ENCODE results near the gene ZMYM4.
"Not testable (repeated sequence)": the region's sequence is repeated elsewhere in the genome, so short reads cannot be mapped to it uniquely, and the experiment has no call there.

ZMYM4 gene

GRCh38 chr1:35380111-35380510, 111.6 kb downstream of the ZMYM4 start:
- H2BK120ac ChIP-seq (ENCODE audit: low read depth, low read length); H3K4ac ChIP-seq (ENCODE audit: low read depth, low read length); H3K23ac ChIP-seq (ENCODE audit: low read length); H2BK15ac ChIP-seq (replicated peaks; ENCODE audit: low read depth); H3K4me3 ChIP-seq (ENCODE audit: low read length); H3K9ac ChIP-seq (ENCODE audit: low read length); H3K4me1 ChIP-seq (ENCODE audit: control insufficient read depth, low read depth, low read length); H3K56ac ChIP-seq (ENCODE audit: low read length); H3K4me2 ChIP-seq (ENCODE audit: low read length); H3K79me1 ChIP-seq (ENCODE audit: low read length); H2BK5ac ChIP-seq (ENCODE audit: low read length); H3K79me2 ChIP-seq (ENCODE audit: control insufficient read depth, insufficient read depth, low read length); H3K27me3 ChIP-seq (ENCODE audit: insufficient read depth, low read length, poor library complexity); H4K8ac ChIP-seq (ENCODE audit: low read depth, low read length); H3K36me3 ChIP-seq (ENCODE audit: control insufficient read depth, insufficient read depth, low read length); DNase-seq; H2AK5ac ChIP-seq (ENCODE audit: low read length); H3K18ac ChIP-seq (ENCODE audit: low read length); H4K5ac ChIP-seq (ENCODE audit: low read length); H3K27ac ChIP-seq (ENCODE audit: low read depth, low read length): not testable (repeated sequence)
- WGBS (ENCODE audit: extremely low coverage, insufficient coverage, low lambda C conversion rate), result no CpG with 5 or more reads among the region's 6 CpGs

DNA sequence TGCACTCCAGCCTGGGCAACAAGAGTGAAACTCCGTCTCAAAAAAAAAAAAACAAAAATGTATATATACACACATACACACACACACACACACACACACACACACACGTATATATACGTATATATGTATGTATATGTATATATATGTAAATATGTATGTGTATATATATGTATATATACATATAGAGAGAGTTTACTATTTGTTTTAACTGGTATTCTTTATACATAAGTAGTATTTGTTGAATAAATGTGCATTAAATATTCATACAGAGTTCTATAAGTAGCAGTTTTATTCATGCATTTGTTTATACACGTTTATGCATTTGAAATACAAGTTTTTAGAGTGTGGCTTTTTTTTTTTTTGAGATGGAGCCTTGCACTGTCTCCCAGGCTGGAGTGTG, 113.6 kb downstream of the ZMYM4 start:
- no CpG with 5 or more reads among the region's 4 CpGs for WGBS (ENCODE audit: extremely low coverage, insufficient coverage, low lambda C conversion rate)
- no peaks in the 10 kb centered on the region for H3K27me3 ChIP-seq (ENCODE audit: insufficient read depth, low read length, poor library complexity)

GRCh38 chr1:35386290-35386689, 117.8 kb downstream of the ZMYM4 start:
- H3K4me3 ChIP-seq (ENCODE audit: low read length), result no peak overlapping the region
- no peak overlapping the region for H3K4ac ChIP-seq (ENCODE audit: low read depth, low read length)
- H3K79me1 ChIP-seq (ENCODE audit: low read length), result no peaks in the 10 kb centered on the region
- WGBS (ENCODE audit: extremely low coverage, insufficient coverage, low lambda C conversion rate), result no CpG with 5 or more reads among the region's 7 CpGs
- no peak overlapping the region for H3K9ac ChIP-seq (ENCODE audit: low read length)
- no peak overlapping the region for H4K8ac ChIP-seq (ENCODE audit: low read depth, low read length)
- H4K5ac ChIP-seq (ENCODE audit: low read length), result no peak overlapping the region
- H3K4me1 ChIP-seq (ENCODE audit: control insufficient read depth, low read depth, low read length), result peaks cover 6% of the 10 kb centered on the region
- H3K23ac ChIP-seq (ENCODE audit: low read length), result no peak overlapping the region
- H3K4me2 ChIP-seq (ENCODE audit: low read length), result no peak overlapping the region
- no peak overlapping the region for H3K56ac ChIP-seq (ENCODE audit: low read length)
- peaks cover 3% of the 10 kb centered on the region for H3K36me3 ChIP-seq (ENCODE audit: control insufficient read depth, insufficient read depth, low read length)
- H2AK5ac ChIP-seq (ENCODE audit: low read length), result no peak overlapping the region
- peak; percentile 87 for DNase-seq
- no peak overlapping the region for H2BK15ac ChIP-seq (replicated peaks; ENCODE audit: low read depth)
- no peaks in the 10 kb centered on the region for H3K27me3 ChIP-seq (ENCODE audit: insufficient read depth, low read length, poor library complexity)
- peak overlapping the region; percentile 93 for H2BK5ac ChIP-seq (ENCODE audit: low read length)
- H3K79me2 ChIP-seq (ENCODE audit: control insufficient read depth, insufficient read depth, low read length), result no peaks in the 10 kb centered on the region
- no peak overlapping the region for H2BK120ac ChIP-seq (ENCODE audit: low read depth, low read length)
- H3K27ac ChIP-seq (ENCODE audit: low read depth, low read length), result peak overlapping the region; percentile 38
- peak overlapping the region; percentile 83 for H3K18ac ChIP-seq (ENCODE audit: low read length)

More for the DNA sequence above, 113.6 kb downstream of the ZMYM4 start:
- H3K79me1 ChIP-seq (ENCODE audit: low read length), result no peaks in the 10 kb centered on the region
- H2AK5ac ChIP-seq (ENCODE audit: low read length), result no peak overlapping the region
- H4K5ac ChIP-seq (ENCODE audit: low read length), result no peak overlapping the region
- DNase-seq, result no peak
- no peak overlapping the region for H3K4me2 ChIP-seq (ENCODE audit: low read length)
- no peaks in the 10 kb centered on the region for H3K79me2 ChIP-seq (ENCODE audit: control insufficient read depth, insufficient read depth, low read length)
- no peak overlapping the region for H3K4me3 ChIP-seq (ENCODE audit: low read length)
- H2BK15ac ChIP-seq (replicated peaks; ENCODE audit: low read depth), result no peak overlapping the region
- H3K27ac ChIP-seq (ENCODE audit: low read depth, low read length), result no peak overlapping the region
- no peak overlapping the region for H3K9ac ChIP-seq (ENCODE audit: low read length)
- H3K56ac ChIP-seq (ENCODE audit: low read length), result no peak overlapping the region
- no peak overlapping the region for H3K18ac ChIP-seq (ENCODE audit: low read length)
- no peak overlapping the region for H2BK120ac ChIP-seq (ENCODE audit: low read depth, low read length)
- H3K4ac ChIP-seq (ENCODE audit: low read depth, low read length), result no peak overlapping the region
- H3K23ac ChIP-seq (ENCODE audit: low read length), result no peak overlapping the region
- H3K4me1 ChIP-seq (ENCODE audit: control insufficient read depth, low read depth, low read length), result peaks cover 2% of the 10 kb centered on the region
- H3K36me3 ChIP-seq (ENCODE audit: control insufficient read depth, insufficient read depth, low read length), result peaks cover 3% of the 10 kb centered on the region
- no peak overlapping the region for H4K8ac ChIP-seq (ENCODE audit: low read depth, low read length)
- H2BK5ac ChIP-seq (ENCODE audit: low read length), result no peak overlapping the region

GRCh38 chr1:35386959-35387358, 118.5 kb downstream of the ZMYM4 start:
- peaks cover 3% of the 10 kb centered on the region for H3K36me3 ChIP-seq (ENCODE audit: control insufficient read depth, insufficient read depth, low read length)
- H3K4ac ChIP-seq (ENCODE audit: low read depth, low read length), result no peak overlapping the region
- no peak overlapping the region for H3K18ac ChIP-seq (ENCODE audit: low read length)
- peaks cover 6% of the 10 kb centered on the region for H3K4me1 ChIP-seq (ENCODE audit: control insufficient read depth, low read depth, low read length)
- H2BK5ac ChIP-seq (ENCODE audit: low read length), result peak overlapping the region; percentile 52
- no peaks in the 10 kb centered on the region for H3K79me1 ChIP-seq (ENCODE audit: low read length)
- no peak overlapping the region for H4K5ac ChIP-seq (ENCODE audit: low read length)
- H3K79me2 ChIP-seq (ENCODE audit: control insufficient read depth, insufficient read depth, low read length), result no peaks in the 10 kb centered on the region
- no peak overlapping the region for H3K4me2 ChIP-seq (ENCODE audit: low read length)
- no peak overlapping the region for H3K9ac ChIP-seq (ENCODE audit: low read length)
- H3K4me3 ChIP-seq (ENCODE audit: low read length), result no peak overlapping the region
- DNase-seq, result peak; percentile 14
- H2BK15ac ChIP-seq (replicated peaks; ENCODE audit: low read depth), result no peak overlapping the region
- WGBS (ENCODE audit: extremely low coverage, insufficient coverage, low lambda C conversion rate), result no CpG with 5 or more reads among the region's 6 CpGs
- H3K23ac ChIP-seq (ENCODE audit: low read length), result no peak overlapping the region
- H2AK5ac ChIP-seq (ENCODE audit: low read length), result peak overlapping the region; percentile 45
- no peak overlapping the region for H2BK120ac ChIP-seq (ENCODE audit: low read depth, low read length)
- H3K27ac ChIP-seq (ENCODE audit: low read depth, low read length), result peak overlapping the region; percentile 27
- no peaks in the 10 kb centered on the region for H3K27me3 ChIP-seq (ENCODE audit: insufficient read depth, low read length, poor library complexity)
- no peak overlapping the region for H3K56ac ChIP-seq (ENCODE audit: low read length)
- peak overlapping the region; percentile 28 for H4K8ac ChIP-seq (ENCODE audit: low read depth, low read length)

DNA sequence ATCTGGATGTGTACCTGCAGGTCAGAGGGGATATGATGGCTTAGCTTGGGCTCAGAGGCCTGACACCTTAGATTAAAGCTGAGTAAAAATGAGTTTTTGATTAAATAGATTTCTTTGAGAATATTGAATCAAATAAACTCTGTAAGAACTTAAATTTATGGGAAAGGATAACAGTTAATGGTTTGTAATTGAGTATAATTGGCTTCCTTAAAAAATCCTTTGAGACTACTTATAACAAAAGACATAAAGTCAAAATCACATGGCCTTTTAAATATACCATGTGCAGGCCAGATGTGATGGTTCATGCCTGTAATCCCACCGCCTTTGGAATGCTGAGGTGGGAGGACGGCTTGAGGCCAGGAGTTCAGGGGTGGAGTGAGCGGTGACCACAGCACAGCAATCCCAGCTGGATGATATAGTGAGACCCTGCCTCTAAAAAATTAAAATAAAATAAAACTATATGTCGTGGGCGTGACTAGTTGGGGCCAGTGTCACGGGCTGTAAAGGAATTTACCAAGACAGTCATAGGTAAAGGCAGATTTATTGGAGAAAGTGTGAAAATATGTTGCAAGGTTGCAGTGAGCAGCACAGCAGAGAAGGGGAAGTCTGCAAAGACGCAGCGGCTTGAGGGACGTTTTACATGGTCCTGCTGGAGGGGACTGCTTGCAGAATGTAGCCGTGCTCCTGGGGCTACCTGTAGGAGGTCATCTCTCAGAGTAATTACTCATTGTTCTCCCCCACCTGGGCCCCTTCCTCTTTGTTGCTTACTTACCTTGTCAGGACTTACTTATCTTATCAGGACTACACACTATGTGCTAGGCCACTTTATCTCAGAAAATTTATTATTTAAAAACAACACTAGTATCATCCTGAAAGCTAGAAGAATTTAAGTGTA, 122.3 kb downstream of the ZMYM4 start:
- peak; percentile 96 for DNase-seq
- no peaks in the 10 kb centered on the region for H3K27me3 ChIP-seq (ENCODE audit: insufficient read depth, low read length, poor library complexity)
- no peak overlapping the region for H3K4me3 ChIP-seq (ENCODE audit: low read length)
- H2BK15ac ChIP-seq (replicated peaks; ENCODE audit: low read depth), result no peak overlapping the region
- peak overlapping the region; percentile 99 for H3K4ac ChIP-seq (ENCODE audit: low read depth, low read length)
- no peak overlapping the region for H4K5ac ChIP-seq (ENCODE audit: low read length)
- H3K27ac ChIP-seq (ENCODE audit: low read depth, low read length), result peak overlapping the region; percentile 97
- H3K4me2 ChIP-seq (ENCODE audit: low read length), result peak overlapping the region; percentile 35
- H3K79me1 ChIP-seq (ENCODE audit: low read length), result no peaks in the 10 kb centered on the region
- peak overlapping the region; percentile 95 for H3K23ac ChIP-seq (ENCODE audit: low read length)
- peak overlapping the region; percentile 94 for H2BK120ac ChIP-seq (ENCODE audit: low read depth, low read length)
- H3K56ac ChIP-seq (ENCODE audit: low read length), result peak overlapping the region; percentile 97
- H3K79me2 ChIP-seq (ENCODE audit: control insufficient read depth, insufficient read depth, low read length), result no peaks in the 10 kb centered on the region
- peaks cover 3% of the 10 kb centered on the region for H3K36me3 ChIP-seq (ENCODE audit: control insufficient read depth, insufficient read depth, low read length)
- H3K9ac ChIP-seq (ENCODE audit: low read length), result peak overlapping the region; percentile 79
- peaks cover 8% of the 10 kb centered on the region for H3K4me1 ChIP-seq (ENCODE audit: control insufficient read depth, low read depth, low read length)
- no peak overlapping the region for H4K8ac ChIP-seq (ENCODE audit: low read depth, low read length)
- peak overlapping the region; percentile 100 for H2BK5ac ChIP-seq (ENCODE audit: low read length)
- WGBS (ENCODE audit: extremely low coverage, insufficient coverage, low lambda C conversion rate), result no CpG with 5 or more reads among the region's 10 CpGs
- peak overlapping the region; percentile 98 for H3K18ac ChIP-seq (ENCODE audit: low read length)
- no peak overlapping the region for H2AK5ac ChIP-seq (ENCODE audit: low read length)
